ENCODE results near the gene QSOX2. TPM values are rescaled to one million over a fixed set of nuclear protein-coding genes. Genes with fewer than 3 reads are reported as not detected.

The QSOX2 gene
- total and polyA plus RNA-seq, 12 donors = 4.6 to 9.1 (median 7.7) TPM

GRCh38 chr9:136291306-136292025, 45.9 kb upstream of the QSOX2 start:
- H3K27ac ChIP-seq = no peak overlapping the region
- no peaks in the 10 kb centered on the region for H3K4me1 ChIP-seq
- DNase-seq (no peak), ATAC-seq (no peak)
- 78 to 81% methylated on average over 22 of the region's 22 CpGs for WGBS, 2 donors
- no peak for TF ChIP-seq CTCF (IDR thresholded peaks at IDR 0.05)
- peaks cover 0 to 36% (median 11%) of the 10 kb centered on the region in 7 donors for H3K27me3 ChIP-seq
- intact Hi-C loops (cut with DNase I) = no loop called here
- H3K4me3 ChIP-seq = no peak overlapping the region
- no peaks in the 10 kb centered on the region for H3K36me3 ChIP-seq
- H3K9me3 ChIP-seq = no peaks in the 10 kb centered on the region

- no peaks in the 10 kb centered on the region for H3K36me3 ChIP-seq
- ATAC-seq = peak in 1 of 8 donors; percentile 35
- no peaks in the 10 kb centered on the region for H3K9me3 ChIP-seq
- H3K4me3 ChIP-seq = no peak overlapping the region
- DNase-seq = no peak
- no peak overlapping the region for H3K27ac ChIP-seq
- intact Hi-C loops (cut with DNase I) = no loop called here
- 85 to 88% methylated on average over 31 of the region's 31 CpGs for WGBS, 2 donors
- no peaks in the 10 kb centered on the region for H3K4me1 ChIP-seq
- no peak for TF ChIP-seq CTCF (IDR thresholded peaks at IDR 0.05)
- peaks cover 0 to 45% (median 18%) of the 10 kb centered on the region in 7 donors for H3K27me3 ChIP-seq
Measured at GRCh38 chr9:136290508-136291000, 44.9 kb upstream of the QSOX2 start.

GRCh38 chr9:136289651-136290507, 44.3 kb upstream of the QSOX2 start:
- intact Hi-C loops (cut with DNase I) = loop anchor here in 4 of 10 donors (5.0 to 10.0 kb wide), 4 partner anchors 115 to 685 kb away; no protein-coding TSS in a partner anchor

More at GRCh38 chr9:136289651-136290507, 44.3 kb upstream of the QSOX2 start:
- Histone ChIP-seq H3K27ac (no peak overlapping the region), H3K9me3 (no peaks in the 10 kb centered on the region), H3K4me3 (no peak overlapping the region), H3K4me1 (no peaks in the 10 kb centered on the region), H3K36me3 (no peaks in the 10 kb centered on the region), H3K27me3 (peaks cover 0 to 47% (median 23%) of the 10 kb centered on the region in 7 donors)
- WGBS, 2 donors = 85 to 88% methylated on average over 30 of the region's 30 CpGs
- ATAC-seq (no peak), DNase-seq (peak in 1 of 2 donors; percentile 2)
- TF ChIP-seq CTCF (IDR thresholded peaks at IDR 0.05) = no peak
